GM12878 (cell line): ENCODE data around the gene SLC6A9. TPM values are rescaled to one million over a fixed set of nuclear protein-coding genes. Genes with fewer than 3 reads are reported as not detected.

Source experiments
- ATAC-seq: fragments of 200-7000 bp; cut with Tn5 transposase; 3 replicates; pipeline ENCODE4 v1.9.1; 2020; ENCODE audit warnings: mild to moderate bottlenecking, moderate library complexity
- BruUV-seq: library from RNA; stranded (reverse); fragments of 400-500 nt; replicated peaks from 2 replicates; lab custom pipeline; 2021; lab: Mats Ljungman, UMichigan
- CTCF ChIA-PET: fragments of 300-600 bp; sonication (Branson Sonifier 250); formaldehyde crosslinking; extraction: SDS; loops from one replicate; lab custom pipeline; 2021; ENCODE audit warnings: inconsistent platforms; lab: Yijun Ruan, JAX
- POLR2A ChIA-PET: fragments of 350-600 bp; formaldehyde crosslinking; extraction: SDS; loops from one replicate; lab custom pipeline; 2021; ENCODE audit warnings: inconsistent platforms; lab: Charles Lee
- RAD21 ChIA-PET: fragments of 300-600 bp; sonication (Branson Sonifier 250); formaldehyde crosslinking; loops from one replicate; lab custom pipeline; 2023; ENCODE audit warnings: antibody characterized with exemption; ENCODE audit not compliant: unreplicated experiment; lab: Charles Lee
- SMC1A ChIA-PET: fragments of 300-600 bp; sonication (Branson Sonifier 250); formaldehyde crosslinking; loops from one replicate; lab custom pipeline; 2023; ENCODE audit not compliant: unreplicated experiment, uncharacterized antibody; lab: Charles Lee
- DNase-seq: peaks from one replicate; pipeline ENCODE4 v3.0.0-alpha.2; 2011; ENCODE audit warnings: low read depth, low spot score
- FAIRE-seq: peaks from 3 replicates; lab custom pipeline; 2011; peaks lifted over from hg19 to GRCh38; lab: Jason Lieb, UNC
- H2AFZ ChIP-seq: 2 replicates; pipeline ENCODE4 v1.6.0; 2011; ENCODE audit warnings: low read depth, low read length, control low read depth; ENCODE audit not compliant: control insufficient read depth
- H3K27ac ChIP-seq: 2 replicates; pipeline ENCODE4 v1.5.1; 2011; ENCODE audit warnings: control low read depth; ENCODE audit not compliant: control insufficient read depth, insufficient read depth
- H3K27me3 ChIP-seq, 2 experiments: replicated peaks in 1 of 2; 2 replicates each; pipeline versions ENCODE4 v1.6.0 to v1.6.1; 2011; ENCODE audit warnings: low read length in 1 of 2; ENCODE audit not compliant: control insufficient read depth in 2 of 2, insufficient read depth in 2 of 2
- H3K36me3 ChIP-seq, 2 experiments: 2 replicates each; pipeline ENCODE4 v1.5.1; 2011; ENCODE audit warnings: low read length in 1 of 2; ENCODE audit not compliant: control insufficient read depth in 2 of 2, insufficient read depth in 2 of 2
- H3K4me1 ChIP-seq: 2 replicates; pipeline ENCODE4 v1.6.1; 2011; ENCODE audit warnings: mild to moderate bottlenecking, low read length, moderate library complexity, mixed read lengths; ENCODE audit not compliant: control insufficient read depth, insufficient read depth
- H3K4me2 ChIP-seq: 2 replicates; pipeline ENCODE4 v1.6.0; 2011; ENCODE audit warnings: control low read depth; ENCODE audit not compliant: control insufficient read depth, insufficient read depth
- H3K4me3 ChIP-seq: fragments of 200-600 bp; sonication (generic); 2 replicates; pipeline ENCODE4 v1.5.1; 2016
- H3K79me2 ChIP-seq: 2 replicates; pipeline ENCODE4 v1.6.0; 2011; ENCODE audit warnings: low read length; ENCODE audit not compliant: control insufficient read depth, insufficient read depth
- H3K9ac ChIP-seq: 2 replicates; pipeline ENCODE4 v1.8.0; 2011; ENCODE audit warnings: low read length, control low read depth, mixed read lengths; ENCODE audit not compliant: control insufficient read depth, insufficient read depth
- H3K9me3 ChIP-seq: replicated peaks from 3 replicates; pipeline ENCODE4 v1.5.1; 2011; ENCODE audit warnings: mild to moderate bottlenecking, low read length; ENCODE audit not compliant: control insufficient read depth, insufficient read depth
- H4K20me1 ChIP-seq: 2 replicates; pipeline ENCODE4 v1.6.0; 2011; ENCODE audit not compliant: control insufficient read depth, insufficient read depth
- CTCF ChIP-seq, 3 experiments: IDR thresholded peaks in 2 of 3; conservative IDR thresholded peaks in 1 of 3; 2 replicates each; pipeline ENCODE4 v1.5.1; 2011; ENCODE audit warnings: low read depth in 3 of 3, low read length in 3 of 3, mild to moderate bottlenecking in 3 of 3, control low read depth in 2 of 3, moderate library complexity in 2 of 3, inconsistent platforms in 1 of 3, mixed read lengths in 1 of 3; ENCODE audit not compliant: control insufficient read depth in 2 of 3, insufficient read depth in 1 of 3; ENCODE audit errors: extremely low read depth in 1 of 3
- TARDBP ChIP-seq: IDR thresholded peaks from 2 replicates; pipeline ENCODE4 v1.6.1; 2016; ENCODE audit warnings: borderline replicate concordance
- WGBS: methylation state at CpG from one replicate; pipeline ENCODE4 v1.1.6; 2016; ENCODE audit warnings: low lambda C conversion rate; ENCODE audit not compliant: insufficient replicate concordance, insufficient coverage; ENCODE audit errors: missing lambda C conversion rate; 5-methylcytosine and 5-hydroxymethylcytosine counted together
- in situ Hi-C: fragments of 300-500 bp; cut with MboI; formaldehyde crosslinking; loops from 9 replicates; pipeline ENCODE4 v1.14.3; 2018; ENCODE audit warnings: mixed read lengths
- intact Hi-C: fragments of 100-400 bp; cut with micrococcal nuclease; formaldehyde crosslinking; loops from one replicate; pipeline ENCODE4 v1.14.2; 2022; ENCODE audit not compliant: unreplicated experiment
- polyA plus RNA-seq, 11 experiments: library from polyadenylated mRNA; depleted of rRNA in 4 of 11; unstranded in 6 of 11; stranded (reverse) in 5 of 11; fragments of >200 nt; fragmentation: Nextera tagmentation in 4 of 11; fragmentation: Illumina TruSeq in 1 of 11; extraction: Ambion mirVana in 4 of 11; extraction: Trizol in 1 of 11; gene quantifications; 1 replicate in 1 of 11; 2 replicates in 10 of 11; pipeline versions ENCODE4 v1.2.1 to v1.2.3, GENCODE V29; 2011 to 2016; ENCODE audit warnings: inconsistent platforms in 2 of 11, missing spikeins in 2 of 11, low read depth in 1 of 11
- total RNA-seq, 4 experiments: library from RNA; depleted of rRNA in 3 of 4; stranded (reverse); fragments of >200 nt in 3 of 4; fragmentation: Illumina TruSeq in 1 of 4; extraction: Trizol in 1 of 4; gene quantifications; 2 replicates each; pipeline versions ENCODE4 v1.2.1 to v1.2.3, GENCODE V29; 2013 to 2021
- TF ChIP-seq, protein P1 (sequence below): IDR thresholded peaks from 2 replicates; pipeline ENCODE4 v1.6.1; 2011; ENCODE audit warnings: borderline replicate concordance, low read depth, mild to moderate bottlenecking, moderate library complexity, low read length; ENCODE audit not compliant: insufficient read depth, poor library complexity, severe bottlenecking

SLC6A9 gene
- total and polyA plus RNA-seq, 10 of the 15 experiments (the other 5 are each of a cell fraction or from before 2014, with no cell fraction given), result 0.02 to 2.0 (median 0.63) TPM

GRCh38 chr1:44002606-44003157 is 28.6 kb downstream of the SLC6A9 start:
- no peak for DNase-seq
- H3K9me3 ChIP-seq, result no peaks in the 10 kb centered on the region
- ATAC-seq, result no peak
- H3K36me3 ChIP-seq, result no peaks in the 10 kb centered on the region
- intact Hi-C loops, result no loop called here
- SMC1A ChIA-PET, result interaction anchor here (0.8 to 1.0 kb wide), 2 partner anchors 34 to 46 kb away, joined by 3 to 4 read pairs; no protein-coding TSS in a partner anchor
- in situ Hi-C loops, result no loop called here
- no peak overlapping the region for H3K9ac ChIP-seq
- CTCF ChIA-PET, result interaction anchor here (1.3 to 9.6 kb wide), 3 partner anchors 9 to 43 kb away, joined by 3 to 167 read pairs (median 167); partner anchors contain the start of gene SLC6A9
- POLR2A ChIA-PET, result no interaction called here
- no peaks in the 10 kb centered on the region for H3K79me2 ChIP-seq
- TF ChIP-seq, protein P1, sequence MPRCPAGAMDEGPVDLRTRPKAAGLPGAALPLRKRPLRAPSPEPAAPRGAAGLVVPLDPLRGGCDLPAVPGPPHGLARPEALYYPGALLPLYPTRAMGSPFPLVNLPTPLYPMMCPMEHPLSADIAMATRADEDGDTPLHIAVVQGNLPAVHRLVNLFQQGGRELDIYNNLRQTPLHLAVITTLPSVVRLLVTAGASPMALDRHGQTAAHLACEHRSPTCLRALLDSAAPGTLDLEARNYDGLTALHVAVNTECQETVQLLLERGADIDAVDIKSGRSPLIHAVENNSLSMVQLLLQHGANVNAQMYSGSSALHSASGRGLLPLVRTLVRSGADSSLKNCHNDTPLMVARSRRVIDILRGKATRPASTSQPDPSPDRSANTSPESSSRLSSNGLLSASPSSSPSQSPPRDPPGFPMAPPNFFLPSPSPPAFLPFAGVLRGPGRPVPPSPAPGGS, result no peak
- TF ChIP-seq TARDBP, result no peak
- TF ChIP-seq CTCF (IDR thresholded peaks at IDR 0.05 in 2 of 3, conservative IDR thresholded peaks at IDR 0.05 in 1 of 3; ENCODE audit: control insufficient read depth in 2 of 3, extremely low read depth in 1 of 3, insufficient read depth in 1 of 3, low read depth in 3 of 3, low read length in 3 of 3), result 0 out of 6 replicates have a peak, but pooled peaks of 1 of the 3 experiments have one; percentile 28
- H2AFZ ChIP-seq, result no peak overlapping the region
- H3K4me1 ChIP-seq, result no peaks in the 10 kb centered on the region
- H3K27ac ChIP-seq, result no peak overlapping the region
- no TSS peak for BruUV-seq
- no peaks in the 10 kb centered on the region for H4K20me1 ChIP-seq
- H3K4me3 ChIP-seq, result no peak overlapping the region
- no peak for FAIRE-seq
- no peaks in the 10 kb centered on the region for H3K27me3 ChIP-seq
- no peak overlapping the region for H3K4me2 ChIP-seq
- WGBS, result 72% methylated on average over 14 of the region's 14 CpGs
- RAD21 ChIA-PET, result no interaction called here
